GM18505 (cell line): ENCODE measurements around the gene SMCR8.
"Not testable (repeated sequence)": the region's sequence is repeated elsewhere in the genome, so short reads cannot be mapped to it uniquely, and the experiment has no call there.

Experiments
- ATAC-seq: cut with Tn5 transposase; IDR thresholded peaks from one replicate; pipeline ENCODE4 v1.9.1; 2021; ENCODE audit not compliant: unreplicated experiment
- POLR2A ChIP-seq: IDR thresholded peaks from 4 replicates; pipeline ENCODE4 v1.6.1; 2011; ENCODE audit warnings: borderline replicate concordance; ENCODE audit not compliant: insufficient read depth, insufficient read length; ENCODE audit errors: extremely low read depth

SMCR8 gene

DNA sequence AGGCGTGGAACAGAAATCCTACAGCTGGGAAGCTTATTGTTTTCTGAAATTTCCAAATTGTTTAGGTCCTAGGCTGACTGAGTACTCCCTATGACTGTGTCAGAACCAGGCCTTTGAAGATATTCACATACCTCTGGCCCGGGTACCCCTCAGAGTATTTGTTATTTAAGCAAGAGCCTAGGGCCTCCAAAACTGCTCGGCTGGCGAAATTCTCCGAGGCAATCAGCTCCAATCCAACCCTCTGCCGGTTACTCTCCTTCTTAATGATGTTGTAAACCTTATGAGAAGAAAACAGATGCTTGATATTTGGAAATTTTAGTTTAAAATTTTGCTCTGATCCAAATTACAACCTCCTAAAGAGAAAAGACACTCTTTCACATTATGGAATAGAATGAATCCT is 38.4 kb downstream of the SMCR8 start:
- TF ChIP-seq POLR2A = no peak
- ATAC-seq = no peak

DNA sequence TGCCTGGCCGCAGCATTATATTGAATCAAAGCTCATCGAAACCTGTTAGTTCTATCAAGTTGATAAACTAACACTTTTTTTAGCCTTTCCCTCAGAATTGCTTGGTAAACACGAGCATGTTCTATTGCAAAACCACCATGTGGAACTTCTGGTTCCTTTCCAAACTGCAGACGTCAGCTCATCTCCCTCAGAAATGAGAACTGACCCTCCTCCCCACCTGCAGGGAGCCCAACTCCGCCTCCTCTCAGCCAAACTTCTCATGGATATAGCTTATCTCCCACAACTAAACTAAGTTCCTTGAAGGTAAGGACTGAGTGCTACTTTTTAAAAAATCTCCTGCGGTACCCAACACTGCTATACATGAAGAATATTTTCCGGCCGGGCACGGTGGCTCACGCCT is 41.5 kb downstream of the SMCR8 start:
- ATAC-seq = no peak
- no peak for TF ChIP-seq POLR2A

- ATAC-seq = no peak
- TF ChIP-seq POLR2A = no peak
These were observed 45.4 kb downstream of the SMCR8 start for GRCh38 chr17:18360518-18360917.

- ATAC-seq = no peak
- no peak for TF ChIP-seq POLR2A
These were observed 47.0 kb downstream of the SMCR8 start for GRCh38 chr17:18361837-18362697.

GRCh38 chr17:18362698-18363100 is 47.6 kb downstream of the SMCR8 start:
- no peak for ATAC-seq

GRCh38 chr17:18363101-18364049 is 48.3 kb downstream of the SMCR8 start, which contains the start of gene SHMT1:
Gene SHMT1, minus strand, starts transcription at chr17:18363550. Its CDS starts 7,569 bp downstream, at chr17:18355981.
- ATAC-seq = peak; percentile 95
- TF ChIP-seq POLR2A = peak; percentile 76

More at GRCh38 chr17:18362698-18363100, 47.6 kb downstream of the SMCR8 start:
- TF ChIP-seq POLR2A = no peak

- ATAC-seq = no peak
- TF ChIP-seq POLR2A = no peak
These were observed 49.1 kb downstream of the SMCR8 start for GRCh38 chr17:18364166-18364565.

GRCh38 chr17:18368946-18369345 is 53.9 kb downstream of the SMCR8 start:
- no peak for TF ChIP-seq POLR2A
- ATAC-seq = no peak

GRCh38 chr17:18370761-18371160 is 55.7 kb downstream of the SMCR8 start:
- no peak for ATAC-seq
- no peak for TF ChIP-seq POLR2A

- no peak for ATAC-seq
- no peak for TF ChIP-seq POLR2A
These were observed 56.4 kb downstream of the SMCR8 start for GRCh38 chr17:18371455-18371854.

DNA sequence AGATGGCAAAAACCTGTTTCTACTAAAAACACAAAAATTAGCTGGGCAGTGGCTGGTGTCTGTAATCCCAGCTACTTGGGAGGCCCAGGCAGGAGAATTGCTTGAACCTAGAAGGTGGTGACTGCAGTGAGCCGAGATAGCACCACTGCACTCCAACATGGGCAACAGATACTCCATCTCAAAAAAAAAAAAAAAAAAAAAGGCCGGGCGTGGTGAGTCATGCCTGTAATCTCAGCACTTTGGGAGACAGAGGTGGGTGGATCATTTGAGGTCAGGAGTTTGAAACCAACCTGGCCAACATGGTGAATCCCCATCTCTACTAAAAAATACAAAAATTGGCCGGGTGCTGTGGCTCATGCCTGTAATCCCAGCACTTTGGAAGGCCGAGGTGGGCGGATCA is 58.1 kb downstream of the SMCR8 start:
- ATAC-seq = not testable (repeated sequence)

DNA sequence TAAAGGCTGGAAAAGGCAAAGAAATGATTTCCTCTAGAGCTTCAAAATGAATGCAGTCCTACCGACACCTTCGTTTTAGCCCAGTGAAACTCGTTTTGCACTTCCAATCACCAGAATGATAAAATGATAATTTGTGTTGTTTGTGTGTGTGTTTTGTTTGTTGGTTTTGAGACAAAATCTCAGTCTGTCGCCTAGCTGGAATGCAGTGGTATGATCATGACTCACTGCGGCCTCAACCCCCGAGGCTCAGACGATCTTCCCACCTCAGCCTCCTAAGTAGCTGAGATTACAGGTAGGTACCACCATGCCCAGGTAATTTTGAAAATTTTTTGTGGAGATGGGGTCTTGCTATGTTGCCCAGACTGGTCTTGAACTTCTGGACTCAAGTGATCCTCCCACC is 59.1 kb downstream of the SMCR8 start:
- no peak for ATAC-seq
- TF ChIP-seq POLR2A = no peak
